GM21619 (cell line): ENCODE measurements around the gene MMRN1.

ENCODE experiments used
- ATAC-seq: cut with Tn5 transposase; IDR thresholded peaks from one replicate; pipeline ENCODE4 v1.9.1; 2021; ENCODE audit not compliant: unreplicated experiment

MMRN1 gene

DNA sequence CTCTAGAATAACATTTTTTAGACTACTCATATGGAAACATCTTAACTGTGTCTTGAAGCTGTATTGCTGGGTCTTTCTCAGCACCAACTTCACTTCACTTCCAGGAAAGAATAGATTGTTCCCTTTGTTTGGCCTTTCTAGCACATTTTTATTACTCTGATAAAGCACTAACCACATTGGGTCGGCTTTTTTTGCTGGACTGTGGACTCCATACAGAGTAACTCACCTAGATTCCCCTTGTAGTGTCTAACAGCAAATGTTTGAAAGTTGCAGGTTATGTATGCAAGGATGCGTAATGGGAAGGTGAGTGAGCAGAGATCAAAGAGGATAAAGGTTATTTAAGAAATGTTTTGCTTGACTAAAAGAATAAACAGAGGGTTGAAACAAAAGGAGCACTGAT lies 101.2 kb downstream of the MMRN1 start:
- ATAC-seq = no peak

- no peak for ATAC-seq
Observed at GRCh38 chr4:89997171-89997704, 102.6 kb downstream of the MMRN1 start.

DNA sequence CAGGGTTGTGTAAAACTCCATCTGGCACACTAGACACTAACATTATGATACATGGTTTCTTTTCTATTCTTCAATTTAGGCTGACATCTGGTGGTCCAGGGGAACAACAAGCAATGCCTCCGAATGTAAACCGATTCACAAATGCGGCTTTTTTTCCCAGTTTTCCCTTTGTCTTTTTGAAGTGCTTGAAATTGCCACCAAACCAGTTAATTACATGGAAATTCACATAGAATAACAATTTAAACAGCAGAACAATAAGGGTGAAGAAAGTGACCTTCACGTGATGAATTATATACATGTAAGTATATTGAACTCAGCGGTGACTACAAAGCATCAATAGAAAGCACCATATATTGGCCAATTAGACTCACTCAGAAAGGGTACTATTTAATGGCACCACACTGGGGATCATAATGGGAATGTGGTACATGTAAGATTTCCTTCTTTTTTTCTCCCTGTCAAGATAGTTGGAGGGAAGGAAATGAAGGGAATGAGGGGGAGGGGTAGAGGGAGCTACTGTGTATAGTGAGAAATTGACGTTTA lies 103.9 kb downstream of the MMRN1 start:
- ATAC-seq = no peak

DNA sequence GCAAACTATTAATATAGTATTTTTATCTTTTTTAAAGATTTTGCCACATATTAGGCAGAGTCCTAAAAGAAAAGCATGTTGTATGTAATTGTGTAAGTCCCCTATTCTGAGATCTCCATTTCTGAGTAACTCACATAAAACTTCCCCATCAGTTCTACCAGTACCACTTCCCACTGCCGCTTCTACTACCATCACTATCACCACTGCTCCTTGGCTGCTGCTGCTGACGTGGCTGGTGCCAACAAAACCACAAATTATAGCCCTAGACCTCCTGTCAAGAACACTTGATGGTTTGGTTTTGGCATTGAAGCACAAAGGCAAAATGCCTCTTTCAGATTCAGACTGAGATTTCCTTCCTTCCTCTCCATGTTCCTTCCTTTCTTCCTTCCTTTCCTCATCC lies 106.4 kb downstream of the MMRN1 start:
- no peak for ATAC-seq

DNA sequence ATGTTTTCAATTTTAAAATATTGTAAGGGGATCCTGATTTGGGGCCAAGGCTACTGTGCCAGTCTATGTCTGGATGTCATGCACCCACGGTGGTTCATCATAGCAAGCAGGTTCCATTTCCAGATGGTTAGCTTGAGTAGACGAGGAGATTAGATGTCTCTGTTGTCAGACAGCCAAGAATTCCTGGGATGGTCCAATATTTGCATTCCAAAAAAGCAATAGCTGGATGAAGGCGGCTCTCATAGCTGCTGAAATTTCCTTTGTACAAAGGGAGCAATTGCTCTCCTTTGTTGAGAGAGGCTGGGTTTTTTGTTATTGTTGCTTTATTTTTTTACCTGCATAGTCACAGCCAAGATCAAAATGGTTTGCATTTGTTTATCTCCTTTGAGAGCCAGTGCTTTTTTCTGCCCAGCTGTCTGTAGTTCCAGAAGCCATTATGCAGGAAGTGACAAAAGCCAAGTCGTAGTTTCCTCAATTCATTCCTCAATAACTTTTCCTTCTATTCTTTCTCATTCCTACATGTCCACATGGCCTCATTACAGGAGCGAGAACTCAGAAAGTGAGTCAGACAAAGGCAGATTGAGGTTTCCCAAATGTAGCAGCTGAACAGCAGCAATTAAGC lies 107.9 kb downstream of the MMRN1 start:
- no peak for ATAC-seq
